Neural progenitor cell (in vitro differentiated cells): ENCODE measurements around the gene ACTL7A.

Source experiments
- EZH2 ChIP-seq: fragments of 200-600 bp; sonication (generic); IDR thresholded peaks from 2 replicates; pipeline ENCODE4 v1.6.1; 2017; ENCODE audit warnings: antibody characterized with exemption, mild to moderate bottlenecking, moderate library complexity
- TF ChIP-seq, protein P1 (sequence below): fragments of 200-600 bp; sonication (generic); IDR thresholded peaks from 2 replicates; pipeline ENCODE4 v1.5.1; 2017; ENCODE audit warnings: antibody characterized with exemption, mild to moderate bottlenecking

DNA sequence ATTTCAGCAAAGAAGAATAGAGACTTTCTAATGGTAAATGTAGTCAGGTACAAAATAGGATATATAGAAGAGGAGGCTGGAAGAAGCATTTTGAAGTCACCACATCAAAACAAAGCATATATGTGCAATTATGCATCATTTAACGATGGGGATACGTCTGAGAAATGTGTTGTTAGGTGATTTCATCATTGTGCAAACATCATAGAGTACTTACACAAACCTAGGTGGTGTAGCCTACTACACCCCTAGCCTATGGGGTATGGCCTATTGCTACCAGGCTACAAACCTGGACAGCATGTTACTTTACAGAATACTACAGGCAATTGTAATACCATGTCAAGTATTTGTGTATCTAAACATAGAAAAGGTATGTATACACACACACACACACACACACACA lies 43.4 kb downstream of the ACTL7A start:
- TF ChIP-seq EZH2, result no peak
- TF ChIP-seq, protein P1, sequence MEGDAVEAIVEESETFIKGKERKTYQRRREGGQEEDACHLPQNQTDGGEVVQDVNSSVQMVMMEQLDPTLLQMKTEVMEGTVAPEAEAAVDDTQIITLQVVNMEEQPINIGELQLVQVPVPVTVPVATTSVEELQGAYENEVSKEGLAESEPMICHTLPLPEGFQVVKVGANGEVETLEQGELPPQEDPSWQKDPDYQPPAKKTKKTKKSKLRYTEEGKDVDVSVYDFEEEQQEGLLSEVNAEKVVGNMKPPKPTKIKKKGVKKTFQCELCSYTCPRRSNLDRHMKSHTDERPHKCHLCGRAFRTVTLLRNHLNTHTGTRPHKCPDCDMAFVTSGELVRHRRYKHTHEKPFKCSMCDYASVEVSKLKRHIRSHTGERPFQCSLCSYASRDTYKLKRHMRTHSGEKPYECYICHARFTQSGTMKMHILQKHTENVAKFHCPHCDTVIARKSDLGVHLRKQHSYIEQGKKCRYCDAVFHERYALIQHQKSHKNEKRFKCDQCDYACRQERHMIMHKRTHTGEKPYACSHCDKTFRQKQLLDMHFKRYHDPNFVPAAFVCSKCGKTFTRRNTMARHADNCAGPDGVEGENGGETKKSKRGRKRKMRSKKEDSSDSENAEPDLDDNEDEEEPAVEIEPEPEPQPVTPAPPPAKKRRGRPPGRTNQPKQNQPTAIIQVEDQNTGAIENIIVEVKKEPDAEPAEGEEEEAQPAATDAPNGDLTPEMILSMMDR, result no peak
